ENCODE results near the gene KRTAP8-1. TPM values are rescaled to one million over a fixed set of nuclear protein-coding genes. Genes with fewer than 3 reads are reported as not detected.
A peak's percentile ranks its signal among the peaks of the same experiment; 100 is the strongest.

Gene KRTAP8-1
- not detected for polyA plus RNA-seq (ENCODE audit: insufficient read length in 3 of 3)

- no peak for DNase-seq (ENCODE audit: low read depth in 3 of 3, low spot score in 2 of 3)
Measured at GRCh38 chr21:30813174-30813573, at the start of gene KRTAP8-1. KRTAP8-1 (minus strand) TSS chr21:30813274; CDS start chr21:30813220, 54 bp downstream.

DNA sequence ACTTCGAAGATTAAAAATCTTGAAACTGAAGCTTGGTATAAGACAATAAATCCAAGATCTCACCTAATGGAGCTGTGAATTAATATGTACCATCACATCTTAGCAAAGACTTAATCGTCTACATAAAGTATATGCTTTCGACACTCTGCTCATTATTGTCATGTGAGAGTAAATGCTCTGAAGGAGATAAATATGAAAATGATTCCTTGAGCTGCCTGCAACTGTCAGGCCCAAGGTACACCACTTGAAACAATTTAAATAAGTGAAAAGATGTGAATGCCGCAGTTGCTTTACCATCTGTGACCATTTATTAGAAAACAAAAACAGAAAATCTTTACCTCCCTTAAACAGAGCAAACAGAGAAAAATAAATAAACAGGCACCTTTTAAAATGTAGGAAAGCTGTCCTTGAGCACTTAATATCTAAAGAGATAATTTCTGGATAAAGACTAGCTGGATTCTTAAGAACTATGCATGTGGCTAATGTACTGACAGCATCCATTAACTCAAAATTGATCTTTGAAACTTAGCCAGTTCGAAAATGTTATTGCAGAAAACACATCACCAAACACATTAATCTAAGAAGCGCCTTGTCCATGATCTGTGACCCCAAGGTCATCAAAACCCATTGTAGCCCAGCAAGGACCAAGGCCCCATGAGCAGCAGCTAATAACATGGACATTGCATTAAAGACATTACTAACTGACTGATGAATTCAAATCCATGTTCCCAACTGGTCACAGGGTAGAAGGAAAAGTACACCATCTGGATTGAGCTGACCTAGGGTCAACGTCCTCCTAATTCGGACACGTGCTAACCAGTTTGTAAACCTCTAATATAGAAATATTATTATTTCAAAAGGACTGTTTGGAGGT is 34.8 kb upstream of the KRTAP8-1 start:
- DNase-seq (ENCODE audit: low read depth in 3 of 3, low spot score in 2 of 3), result no peak

- no peak for DNase-seq (ENCODE audit: low read depth in 3 of 3, low spot score in 2 of 3)
Measured at GRCh38 chr21:30842990-30843389, 29.9 kb upstream of the KRTAP8-1 start.

DNA sequence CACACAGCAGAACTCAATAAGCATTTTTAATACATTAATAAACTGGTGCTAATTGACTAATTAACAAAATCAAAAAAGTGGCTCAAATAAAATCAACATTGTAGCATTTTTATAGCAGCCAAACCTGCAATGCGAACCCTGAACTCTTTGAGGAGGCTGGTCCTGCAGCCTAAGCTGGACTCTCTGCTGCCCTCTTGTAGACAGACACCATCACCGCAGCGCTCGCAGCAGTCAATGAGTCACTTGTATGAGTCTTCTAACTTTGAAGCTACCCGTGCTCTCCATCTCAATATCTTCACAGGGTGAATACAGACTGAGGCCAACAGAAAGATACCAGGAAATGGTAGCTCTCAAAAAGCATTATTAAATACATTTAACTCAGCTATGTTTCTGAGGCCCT is 26.2 kb upstream of the KRTAP8-1 start:
- no peak for DNase-seq (ENCODE audit: low read depth in 3 of 3, low spot score in 2 of 3)

GRCh38 chr21:30838536-30838935 is 25.5 kb upstream of the KRTAP8-1 start:
- no peak for DNase-seq (ENCODE audit: low read depth in 3 of 3, low spot score in 2 of 3)

GRCh38 chr21:30831194-30831765 is 18.2 kb upstream of the KRTAP8-1 start:
- no peak for DNase-seq (ENCODE audit: low read depth in 3 of 3, low spot score in 2 of 3)

DNA sequence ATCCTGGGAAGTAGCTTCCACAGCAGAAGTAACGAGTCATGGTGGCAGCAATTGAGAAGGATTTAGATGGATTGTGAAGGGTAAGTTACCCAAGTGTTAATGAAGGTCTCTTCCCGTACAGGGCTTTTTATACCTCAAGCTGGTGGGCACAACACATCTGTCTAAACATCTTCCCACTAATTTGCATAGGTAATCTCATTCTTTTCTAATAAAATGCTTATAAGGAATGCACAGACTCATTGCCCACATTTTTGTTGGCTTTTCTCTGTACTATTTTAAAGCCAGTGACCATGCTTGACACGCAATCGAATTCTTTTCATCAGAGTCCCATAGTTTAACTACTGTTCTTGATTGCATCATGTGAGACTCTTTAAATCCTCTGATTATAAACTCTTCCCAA is 16.6 kb upstream of the KRTAP8-1 start, which contains the start of gene KRTAP7-1:
Gene KRTAP7-1, minus strand, starts transcription at position 101 of the 400 bp plus-strand sequence. Its CDS starts 61 bp downstream, at position 40.
- DNase-seq (ENCODE audit: low read depth in 3 of 3, low spot score in 2 of 3), result no peak

DNA sequence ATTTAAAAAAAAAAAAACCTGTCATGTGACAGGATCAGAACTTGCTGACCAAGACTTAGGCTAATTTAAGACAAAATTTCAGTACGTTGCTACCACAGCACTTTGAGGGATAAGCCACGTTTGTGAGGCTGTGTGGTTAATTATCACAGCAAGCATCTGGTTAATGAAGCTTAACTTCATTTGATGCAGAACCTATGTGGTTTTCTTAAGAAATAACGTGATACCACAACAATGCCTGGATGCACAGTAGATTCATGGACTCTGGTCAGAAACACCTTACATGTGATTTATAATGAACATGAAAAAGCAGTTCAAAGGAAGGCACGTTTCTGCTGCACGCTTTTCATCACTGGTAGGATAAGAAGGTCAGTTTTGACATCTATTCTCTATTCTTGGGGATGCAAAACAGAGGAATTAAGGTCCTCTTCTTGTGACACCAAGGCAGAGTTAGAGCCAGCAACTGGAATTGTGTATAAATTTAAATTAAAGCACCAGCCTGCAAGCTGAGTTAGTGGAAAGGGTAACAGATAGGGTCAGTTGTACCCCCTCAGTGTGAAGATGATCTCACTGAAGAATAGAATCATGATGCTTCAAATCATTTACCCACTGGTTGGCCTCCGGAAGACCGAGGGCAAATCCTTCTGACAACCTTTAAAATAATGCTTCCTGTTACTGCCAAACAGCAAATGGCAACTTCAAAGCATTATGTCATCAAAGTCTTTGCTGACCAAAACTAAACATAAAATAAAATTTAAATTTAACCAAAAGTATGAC is 6.0 kb upstream of the KRTAP8-1 start:
- DNase-seq (ENCODE audit: low read depth in 3 of 3, low spot score in 2 of 3), result peak in 1 of 3 donors; percentile 2

DNA sequence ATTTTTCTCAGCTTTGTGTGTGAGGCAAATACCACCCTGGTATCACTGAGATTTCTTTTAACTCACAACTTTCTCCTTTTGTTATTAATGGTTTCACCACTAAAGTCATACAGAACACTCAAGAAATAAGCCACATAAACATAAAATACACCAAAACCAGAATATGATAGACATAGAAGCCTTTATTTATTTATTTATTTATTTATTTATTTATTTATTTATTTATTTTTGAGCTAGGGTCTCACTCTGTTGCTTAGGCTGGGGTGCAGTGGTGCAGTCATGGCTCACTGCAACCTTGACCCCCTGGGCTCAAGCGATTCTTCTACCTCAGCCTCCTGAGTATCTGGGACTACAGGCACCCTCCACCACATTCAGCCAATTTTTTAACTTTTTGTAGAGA is 12.5 kb downstream of the KRTAP8-1 start:
- DNase-seq (ENCODE audit: low read depth in 3 of 3, low spot score in 2 of 3), result no peak

DNA sequence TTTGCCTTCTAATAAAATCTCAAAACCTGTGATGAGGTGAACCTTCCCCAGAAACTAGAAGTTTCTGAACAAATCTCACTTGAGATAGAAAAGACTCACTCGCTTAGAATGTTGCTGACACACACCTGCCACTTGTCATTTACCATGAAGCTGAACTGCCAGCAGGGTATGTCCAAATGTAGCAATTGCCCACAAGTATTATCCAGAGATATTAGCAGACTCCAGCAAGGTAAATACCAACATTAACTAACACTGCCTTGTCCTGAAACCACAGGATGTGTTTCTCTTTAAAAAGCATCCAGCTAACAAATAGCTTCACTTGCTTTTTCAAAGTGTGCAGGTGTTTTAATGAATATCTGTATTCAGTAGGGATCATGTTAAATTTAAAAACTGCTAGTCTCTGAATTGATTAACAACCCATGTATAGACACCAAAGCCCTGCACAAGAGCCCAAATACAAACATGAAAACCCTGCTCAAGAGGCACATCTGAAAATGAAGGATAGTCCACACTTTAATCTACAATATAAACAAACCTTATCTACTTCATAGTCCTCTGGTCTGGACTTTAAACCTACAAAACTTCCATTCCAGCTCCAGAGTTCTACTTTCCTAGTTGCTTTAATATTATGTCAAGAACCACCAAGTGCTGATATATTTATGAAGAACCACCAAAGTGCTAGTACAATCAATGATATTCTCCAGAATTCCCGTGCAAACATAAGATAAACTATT is 19.3 kb downstream of the KRTAP8-1 start:
- no peak for DNase-seq (ENCODE audit: low read depth in 3 of 3, low spot score in 2 of 3)

DNA sequence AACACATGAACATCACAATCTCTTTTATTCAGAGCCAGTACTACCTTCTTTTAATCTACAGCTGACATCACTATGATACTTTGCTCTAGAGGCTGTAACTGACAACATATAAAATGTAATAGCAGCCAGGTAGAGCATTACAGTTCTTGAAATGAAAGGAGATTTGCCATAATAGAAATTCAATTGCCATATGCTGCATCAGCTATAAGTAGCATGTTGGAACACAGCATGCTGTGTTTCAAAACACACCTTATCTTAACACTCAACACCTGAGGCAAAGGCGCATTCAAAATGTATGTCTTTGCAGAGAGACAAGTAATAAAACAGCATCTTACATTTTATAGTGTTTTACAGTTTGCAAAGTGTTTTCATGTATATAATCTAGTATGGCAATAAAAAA is 33.8 kb downstream of the KRTAP8-1 start:
- no peak for DNase-seq (ENCODE audit: low read depth in 3 of 3, low spot score in 2 of 3)

DNA sequence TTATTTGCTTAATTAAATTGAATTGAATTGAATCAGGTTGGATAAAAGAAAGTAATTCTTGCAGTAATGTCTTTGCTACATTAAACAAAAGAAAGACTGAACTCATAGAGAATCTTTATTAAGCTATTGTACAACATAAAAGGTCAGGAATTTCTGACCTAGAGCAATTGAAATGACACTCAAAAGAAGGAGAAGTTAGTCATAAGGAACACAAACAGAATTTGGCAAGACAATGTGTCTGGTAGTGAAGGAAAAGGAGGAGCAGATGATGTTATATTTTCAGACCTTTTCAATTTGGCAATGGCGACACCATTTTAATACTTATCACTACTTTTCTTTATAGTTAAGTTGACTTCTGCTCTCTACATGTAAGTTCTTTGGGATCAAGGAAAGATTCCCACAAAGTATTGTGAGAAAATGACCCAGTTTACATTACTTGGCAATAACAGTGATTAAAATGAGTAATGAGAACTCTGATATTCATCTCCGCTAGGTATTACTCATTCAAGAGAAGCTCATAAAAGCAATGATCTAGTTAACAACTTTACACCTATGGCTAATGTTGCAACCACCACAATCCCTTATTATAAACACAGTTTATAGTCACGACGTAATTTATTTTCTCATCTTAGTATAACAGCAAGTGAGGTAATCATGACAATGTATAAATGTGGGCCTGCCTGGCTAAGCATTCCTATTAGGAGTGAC is 43.2 kb downstream of the KRTAP8-1 start:
- DNase-seq (ENCODE audit: low read depth in 3 of 3, low spot score in 2 of 3), result no peak

Other genes with a start within 250 kb of the KRTAP8-1 start
- gene KRTAP22-2, start 222.9 kb downstream of the KRTAP8-1 start, polyA plus RNA-seq (ENCODE audit: insufficient read length in 3 of 3), result not detected
- not detected for gene KRTAP6-3, start 220.8 kb downstream of the KRTAP8-1 start, polyA plus RNA-seq (ENCODE audit: insufficient read length in 3 of 3)
- gene KRTAP6-2, start 214.4 kb downstream of the KRTAP8-1 start, polyA plus RNA-seq (ENCODE audit: insufficient read length in 3 of 3), result not detected
- not detected for gene KRTAP22-1, start 212.2 kb downstream of the KRTAP8-1 start, polyA plus RNA-seq (ENCODE audit: insufficient read length in 3 of 3)
- not detected for gene KRTAP6-1, start 199.3 kb downstream of the KRTAP8-1 start, polyA plus RNA-seq (ENCODE audit: insufficient read length in 3 of 3)
- not detected for gene KRTAP20-1, start 196.8 kb downstream of the KRTAP8-1 start, polyA plus RNA-seq (ENCODE audit: insufficient read length in 3 of 3)
- not detected for gene KRTAP20-4, start 192.6 kb downstream of the KRTAP8-1 start, polyA plus RNA-seq (ENCODE audit: insufficient read length in 3 of 3)
- gene KRTAP20-2, start 178.1 kb downstream of the KRTAP8-1 start, polyA plus RNA-seq (ENCODE audit: insufficient read length in 3 of 3), result not detected
- gene KRTAP20-3, start 170.4 kb downstream of the KRTAP8-1 start, polyA plus RNA-seq (ENCODE audit: insufficient read length in 3 of 3), result not detected
- not detected for gene KRTAP21-3, start 94.5 kb downstream of the KRTAP8-1 start, polyA plus RNA-seq (ENCODE audit: insufficient read length in 3 of 3)
- not detected for gene KRTAP21-2, start 66.0 kb downstream of the KRTAP8-1 start, polyA plus RNA-seq (ENCODE audit: insufficient read length in 3 of 3)
- not detected for gene KRTAP21-1, start 57.8 kb downstream of the KRTAP8-1 start, polyA plus RNA-seq (ENCODE audit: insufficient read length in 3 of 3)
- gene KRTAP7-1, start 16.5 kb upstream of the KRTAP8-1 start, polyA plus RNA-seq (ENCODE audit: insufficient read length in 3 of 3), result not detected
- gene KRTAP11-1, start 68.3 kb upstream of the KRTAP8-1 start, polyA plus RNA-seq (ENCODE audit: insufficient read length in 3 of 3), result not detected
- not detected for gene KRTAP19-8, start 225.2 kb upstream of the KRTAP8-1 start, polyA plus RNA-seq (ENCODE audit: insufficient read length in 3 of 3)

Measured in right renal cortex interstitium (tissue), 3 donors.